UCSD-AML1 (cell line): ENCODE data around the gene EFTUD2.
"Not testable (repeated sequence)": the region's sequence is repeated elsewhere in the genome, so short reads cannot be mapped to it uniquely, and the experiment has no call there.

ENCODE experiments used
- DNase-seq: peaks from one replicate; lab custom pipeline; 2025; ENCODE audit not compliant: unreplicated experiment; lab: John Stamatoyannopoulos, UW

Gene EFTUD2

GRCh38 chr17:44850025-44850424 lies 49.2 kb downstream of the EFTUD2 start:
- no peak for DNase-seq

GRCh38 chr17:44848961-44849489 lies 50.2 kb downstream of the EFTUD2 start:
- no peak for DNase-seq

- DNase-seq, result no peak
These were observed 50.9 kb downstream of the EFTUD2 start for GRCh38 chr17:44848257-44848795.

- DNase-seq, result no peak
These were observed 51.7 kb downstream of the EFTUD2 start, which contains the start of gene HIGD1B for GRCh38 chr17:44847586-44847985. TSS of gene HIGD1B (plus strand) at chr17:44847883. CDS start at chr17:44848153, 270 bp downstream.

GRCh38 chr17:44846206-44846605 lies 53.0 kb downstream of the EFTUD2 start:
- no peak for DNase-seq

GRCh38 chr17:44844390-44844830 lies 54.8 kb downstream of the EFTUD2 start:
- DNase-seq, result no peak

- DNase-seq, result no peak
These were observed 56.5 kb downstream of the EFTUD2 start for GRCh38 chr17:44842748-44843147.

- DNase-seq, result no peak
These were observed 58.3 kb downstream of the EFTUD2 start for GRCh38 chr17:44840936-44841335.

- DNase-seq, result no peak
These were observed 59.0 kb downstream of the EFTUD2 start for GRCh38 chr17:44840274-44840673.

- DNase-seq, result no peak
These were observed 62.0 kb downstream of the EFTUD2 start for GRCh38 chr17:44837196-44837595.

- no peak for DNase-seq
These were observed 66.4 kb downstream of the EFTUD2 start for GRCh38 chr17:44832805-44833204.

GRCh38 chr17:44831371-44831770 lies 67.9 kb downstream of the EFTUD2 start:
- DNase-seq, result no peak

GRCh38 chr17:44830359-44831288 lies 68.6 kb downstream of the EFTUD2 start:
- no peak for DNase-seq

GRCh38 chr17:44829523-44830358 lies 69.5 kb downstream of the EFTUD2 start, which contains the start of gene GJC1:
TSS of gene GJC1 (minus strand) at chr17:44830287. CDS start at chr17:44805817, 24,470 bp downstream.
- no peak for DNase-seq

GRCh38 chr17:44828919-44829522 lies 70.2 kb downstream of the EFTUD2 start:
- no peak for DNase-seq

GRCh38 chr17:44827863-44828262 lies 71.4 kb downstream of the EFTUD2 start:
- no peak for DNase-seq

- no peak for DNase-seq
These were observed 73.0 kb downstream of the EFTUD2 start for GRCh38 chr17:44826123-44826790.

- not testable (repeated sequence) for DNase-seq
These were observed 74.0 kb downstream of the EFTUD2 start for GRCh38 chr17:44825236-44825635.

GRCh38 chr17:44820631-44821212 lies 78.5 kb downstream of the EFTUD2 start:
- DNase-seq, result no peak

GRCh38 chr17:44818508-44818907 lies 80.7 kb downstream of the EFTUD2 start:
- DNase-seq, result not testable (repeated sequence)
